Thoracic aorta (tissue), 2 donors: Measurements from ENCODE around the gene SMPX. TPM values are rescaled to one million over a fixed set of nuclear protein-coding genes. Genes with fewer than 3 reads are reported as not detected.

ENCODE experiments used
- ATAC-seq: fragments of 150-250 bp; one replicate; pipeline ENCODE4 v1.8.0; 2017; ENCODE audit warnings: low read depth; ENCODE audit not compliant: insufficient number of reproducible peaks, low FRiP score
- DNase-seq: peaks from one replicate; pipeline ENCODE4 v3.0.0-alpha.2; 2020; ENCODE audit warnings: low spot score
- H3K27ac ChIP-seq, 2 donors: fragments of 200-600 bp; sonication (generic); 1 replicate in 1 of 2; 2 replicates in 1 of 2; pipeline ENCODE4 v1.5.1; 2016; ENCODE audit warnings: mild to moderate bottlenecking in 2 of 2, moderate library complexity in 2 of 2
- H3K27me3 ChIP-seq: fragments of 200-600 bp; sonication (generic); replicated peaks from 2 replicates; pipeline ENCODE4 v1.6.0; 2016; ENCODE audit warnings: mild to moderate bottlenecking; ENCODE audit not compliant: insufficient read depth
- H3K36me3 ChIP-seq: fragments of 200-600 bp; sonication (generic); one replicate; pipeline ENCODE4 v1.5.1; 2016
- H3K4me1 ChIP-seq, 2 donors: fragments of 200-600 bp; sonication (generic); 1 replicate in 1 of 2; 2 replicates in 1 of 2; pipeline versions ENCODE4 v1.5.1 to v1.6.0; 2016; ENCODE audit warnings: low read depth in 2 of 2, mild to moderate bottlenecking in 1 of 2; ENCODE audit not compliant: control insufficient read depth in 1 of 2
- H3K4me3 ChIP-seq: fragments of 200-600 bp; sonication (generic); 2 replicates; pipeline ENCODE4 v1.5.1; 2016; ENCODE audit warnings: mild to moderate bottlenecking
- H3K9me3 ChIP-seq: fragments of 200-600 bp; sonication (generic); 2 replicates; pipeline ENCODE4 v1.5.1; 2016
- CTCF ChIP-seq: fragments of 200-600 bp; sonication (generic); IDR thresholded peaks from one replicate; pipeline ENCODE4 v1.5.1; 2019; ENCODE audit warnings: antibody characterized with exemption
- total RNA-seq, 2 donors: library from RNA; depleted of rRNA; stranded (reverse); fragments of >200 nt; gene quantifications; one replicate each; pipeline versions ENCODE4 v1.1.0 to v1.2.3, GENCODE V29; 2016

SMPX gene
- total RNA-seq, 2 donors from 2014 or later: 10.4 TPM; not detected in 1

- DNase-seq: no peak
- H3K27me3 ChIP-seq: no peaks in the 10 kb centered on the region
- ATAC-seq: no peak
- no peaks in the 10 kb centered on the region for H3K36me3 ChIP-seq
- H3K27ac ChIP-seq: peak overlapping the region; percentile 22 to 61
- H3K9me3 ChIP-seq: no peaks in the 10 kb centered on the region
- peaks cover 12 to 42% of the 10 kb centered on the region in 2 donors for H3K4me1 ChIP-seq
- no peak overlapping the region for H3K4me3 ChIP-seq
- no peak for TF ChIP-seq CTCF
Observed at GRCh38 chrX:21799767-21800166, 41.9 kb upstream of the SMPX start.

- H3K9me3 ChIP-seq: no peaks in the 10 kb centered on the region
- peak overlapping the region; percentile 17 to 61 for H3K27ac ChIP-seq
- peaks cover 12 to 42% of the 10 kb centered on the region in 2 donors for H3K4me1 ChIP-seq
- TF ChIP-seq CTCF: no peak
- peak; percentile 88 for ATAC-seq
- no peak overlapping the region for H3K4me3 ChIP-seq
- H3K27me3 ChIP-seq: no peaks in the 10 kb centered on the region
- no peak for DNase-seq
- no peaks in the 10 kb centered on the region for H3K36me3 ChIP-seq
Observed at GRCh38 chrX:21798677-21799219, 40.8 kb upstream of the SMPX start.

- Histone ChIP-seq H3K9me3 (no peaks in the 10 kb centered on the region), H3K4me1 (no peaks in the 10 kb centered on the region), H3K4me3 (no peak overlapping the region), H3K36me3 (no peaks in the 10 kb centered on the region), H3K27me3 (no peaks in the 10 kb centered on the region), H3K27ac (no peak overlapping the region)
- DNase-seq (no peak), ATAC-seq (no peak)
- TF ChIP-seq CTCF: no peak
Observed at GRCh38 chrX:21781976-21782375, 24.1 kb upstream of the SMPX start.

GRCh38 chrX:21781525-21781924 lies 23.6 kb upstream of the SMPX start:
- ATAC-seq (no peak), DNase-seq (no peak)
- Histone ChIP-seq H3K27me3 (no peaks in the 10 kb centered on the region), H3K4me1 (no peaks in the 10 kb centered on the region), H3K36me3 (no peaks in the 10 kb centered on the region), H3K4me3 (no peak overlapping the region), H3K9me3 (no peaks in the 10 kb centered on the region), H3K27ac (no peak overlapping the region)
- no peak for TF ChIP-seq CTCF

GRCh38 chrX:21779095-21779494 lies 21.2 kb upstream of the SMPX start:
- TF ChIP-seq CTCF: no peak
- no peaks in the 10 kb centered on the region for H3K27me3 ChIP-seq
- H3K9me3 ChIP-seq: no peaks in the 10 kb centered on the region
- no peak for ATAC-seq
- H3K4me3 ChIP-seq: no peak overlapping the region
- H3K27ac ChIP-seq: no peak overlapping the region
- no peaks in the 10 kb centered on the region for H3K36me3 ChIP-seq
- no peaks in the 10 kb centered on the region for H3K4me1 ChIP-seq
- no peak for DNase-seq
